ENCODE results near the gene ATP6V0E2.
"Not testable (repeated sequence)": the region's sequence is repeated elsewhere in the genome, so short reads cannot be mapped to it uniquely, and the experiment has no call there.

Gene ATP6V0E2

DNA sequence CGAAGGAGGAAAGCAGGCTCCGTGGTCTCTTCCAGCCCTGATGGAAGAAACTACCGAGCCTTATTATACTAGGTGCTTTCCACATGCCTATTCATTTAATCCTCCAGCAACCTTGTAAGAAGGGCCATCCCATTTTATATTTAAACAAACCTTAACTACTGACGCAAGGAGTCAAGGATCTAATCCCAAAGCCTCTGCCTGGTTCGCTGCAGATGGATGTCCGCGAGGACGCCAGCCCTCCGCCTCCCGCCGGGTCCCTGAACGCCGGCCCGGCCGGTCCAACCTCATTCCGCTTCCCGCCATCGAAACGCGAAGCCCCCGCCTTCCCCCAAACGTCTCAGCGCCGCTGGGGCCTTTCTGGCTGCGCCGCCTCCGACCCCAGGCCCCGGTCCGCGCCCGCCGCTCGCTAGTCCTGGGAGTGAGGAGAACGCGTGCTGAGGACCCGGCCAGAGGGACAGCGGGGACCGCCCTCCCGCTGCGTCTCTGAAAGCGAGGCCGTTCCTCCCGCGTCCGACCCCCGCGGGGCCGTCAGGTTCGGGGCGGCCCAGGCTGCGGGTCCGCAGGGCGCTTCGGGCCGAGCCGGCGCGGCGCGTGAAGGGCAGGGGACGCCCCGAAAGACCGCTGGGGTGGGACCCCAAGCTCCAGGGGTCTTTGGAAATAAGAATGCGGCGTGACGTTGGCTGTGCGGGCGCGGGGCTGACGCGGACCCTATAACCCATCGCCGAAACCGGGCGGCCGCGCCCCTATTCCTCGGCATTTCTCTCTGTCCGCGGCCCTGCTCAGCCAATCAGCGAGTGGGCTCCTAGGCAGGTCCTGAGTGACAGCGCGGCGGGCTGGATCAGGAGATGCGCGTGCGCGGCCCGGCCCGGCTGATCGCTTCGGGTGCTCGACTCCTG lies at the start of gene ATP6V0E2:
Gene ATP6V0E2, plus strand, starts transcription at position 896 of the 896 bp plus-strand sequence. CDS start 97 bp downstream, outside the sequence.
- peak; percentile 93 for DNase-seq

DNA sequence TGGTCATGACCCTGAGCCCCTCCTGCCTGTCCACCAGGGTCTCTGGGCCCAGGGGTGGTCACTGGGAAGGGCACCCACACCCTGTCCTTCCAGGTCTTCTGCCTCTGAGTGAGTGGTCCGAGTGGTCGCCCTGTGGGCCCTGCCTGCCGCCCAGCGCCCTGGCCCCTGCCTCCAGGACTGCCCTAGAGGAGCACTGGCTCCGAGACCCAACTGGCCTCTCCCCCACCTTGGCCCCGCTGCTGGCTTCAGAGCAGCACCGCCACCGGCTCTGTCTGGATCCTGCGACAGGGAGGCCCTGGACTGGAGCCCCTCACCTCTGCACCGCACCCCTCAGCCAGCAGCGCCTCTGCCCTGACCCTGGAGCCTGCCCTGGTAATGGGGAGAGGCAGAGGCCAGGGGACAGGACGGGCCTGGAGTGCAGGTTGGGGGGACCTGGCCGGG lies 49.4 kb upstream of the ATP6V0E2 start:
- DNase-seq = no peak

DNA sequence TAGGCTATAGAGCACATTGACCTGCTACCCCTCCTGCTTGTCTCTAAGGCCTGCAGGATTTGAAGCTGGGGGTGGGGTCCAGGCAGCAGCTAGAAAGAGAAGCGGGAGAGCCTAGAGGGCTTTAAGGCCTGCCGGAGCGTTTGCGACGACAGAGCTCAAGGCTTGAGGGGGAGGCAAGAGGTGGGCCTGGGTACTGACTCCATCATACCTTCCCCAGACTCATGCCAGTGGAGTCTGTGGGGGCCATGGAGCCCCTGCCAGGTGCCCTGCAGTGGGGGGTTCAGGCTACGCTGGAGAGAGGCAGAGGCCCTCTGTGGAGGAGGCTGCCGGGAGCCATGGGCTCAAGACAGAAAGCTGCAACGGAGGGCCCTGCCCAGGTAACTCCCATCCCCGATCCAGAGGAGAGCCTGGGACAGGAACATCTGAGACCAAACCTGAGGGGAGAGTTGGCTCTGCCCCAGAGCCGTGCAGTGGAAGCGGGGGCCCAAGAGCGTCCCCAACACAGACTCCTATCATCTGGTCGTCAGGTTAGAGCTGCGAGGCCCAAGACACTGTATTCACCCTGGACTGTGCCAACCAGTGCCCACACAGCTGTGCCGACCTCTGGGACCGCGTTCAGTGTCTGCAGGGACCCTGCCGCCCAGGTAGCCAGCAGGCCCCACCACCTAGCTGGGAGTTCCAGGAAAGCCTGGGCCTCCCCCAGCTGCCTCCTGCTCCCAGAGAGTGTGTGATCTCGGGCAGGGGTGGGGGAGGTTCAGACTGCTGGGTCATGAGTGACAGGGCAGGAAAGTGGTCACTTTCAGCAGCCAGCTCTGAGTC lies 48.8 kb upstream of the ATP6V0E2 start:
- no peak for DNase-seq

GRCh38 chr7:149825567-149826343 lies 48.0 kb upstream of the ATP6V0E2 start:
- DNase-seq = no peak

GRCh38 chr7:149826344-149827088 lies 47.3 kb upstream of the ATP6V0E2 start:
- no peak for DNase-seq

DNA sequence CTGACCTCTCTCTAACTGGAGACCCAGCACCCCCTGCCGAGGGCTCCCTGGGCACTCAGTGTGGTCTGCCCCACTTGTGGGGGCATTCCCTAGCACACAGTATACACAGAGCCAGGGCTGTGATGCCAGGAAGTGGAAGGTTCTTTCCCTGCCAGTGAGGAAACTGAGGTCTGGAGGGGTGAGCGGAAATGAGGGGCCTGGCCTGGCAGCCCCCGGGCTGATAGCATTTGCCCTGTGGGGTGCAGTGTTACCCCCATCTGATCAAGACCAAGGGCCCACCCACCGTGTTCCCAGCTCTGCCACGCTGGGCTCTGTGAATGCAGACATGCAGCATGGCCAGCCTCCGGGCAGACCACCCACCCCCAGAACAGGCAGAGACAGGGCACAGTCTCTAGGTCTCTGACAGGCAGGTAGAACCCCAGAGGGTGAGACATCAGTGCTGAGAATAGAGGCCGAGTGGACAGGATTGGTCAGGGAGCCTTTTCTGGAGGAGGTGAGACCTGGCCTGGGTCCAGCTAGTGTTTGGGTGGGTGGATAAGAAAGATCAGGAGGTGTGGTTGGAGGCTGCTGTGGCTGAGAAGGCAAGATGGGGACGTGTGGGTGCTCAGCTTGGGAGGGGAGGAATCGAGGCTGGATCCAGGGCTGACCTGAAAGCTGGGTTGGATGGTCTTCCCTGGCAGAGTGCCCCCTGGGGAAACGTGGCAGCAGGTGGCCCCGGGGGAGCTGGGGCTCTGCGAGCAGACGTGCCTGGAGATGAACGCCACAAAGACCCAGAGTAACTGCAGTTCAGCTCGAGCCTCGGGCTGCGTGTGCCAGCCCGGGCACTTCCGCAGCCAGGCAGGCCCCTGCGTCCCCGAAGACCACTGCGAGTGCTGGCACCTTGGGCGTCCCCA lies 46.4 kb upstream of the ATP6V0E2 start:
- no peak for DNase-seq

DNA sequence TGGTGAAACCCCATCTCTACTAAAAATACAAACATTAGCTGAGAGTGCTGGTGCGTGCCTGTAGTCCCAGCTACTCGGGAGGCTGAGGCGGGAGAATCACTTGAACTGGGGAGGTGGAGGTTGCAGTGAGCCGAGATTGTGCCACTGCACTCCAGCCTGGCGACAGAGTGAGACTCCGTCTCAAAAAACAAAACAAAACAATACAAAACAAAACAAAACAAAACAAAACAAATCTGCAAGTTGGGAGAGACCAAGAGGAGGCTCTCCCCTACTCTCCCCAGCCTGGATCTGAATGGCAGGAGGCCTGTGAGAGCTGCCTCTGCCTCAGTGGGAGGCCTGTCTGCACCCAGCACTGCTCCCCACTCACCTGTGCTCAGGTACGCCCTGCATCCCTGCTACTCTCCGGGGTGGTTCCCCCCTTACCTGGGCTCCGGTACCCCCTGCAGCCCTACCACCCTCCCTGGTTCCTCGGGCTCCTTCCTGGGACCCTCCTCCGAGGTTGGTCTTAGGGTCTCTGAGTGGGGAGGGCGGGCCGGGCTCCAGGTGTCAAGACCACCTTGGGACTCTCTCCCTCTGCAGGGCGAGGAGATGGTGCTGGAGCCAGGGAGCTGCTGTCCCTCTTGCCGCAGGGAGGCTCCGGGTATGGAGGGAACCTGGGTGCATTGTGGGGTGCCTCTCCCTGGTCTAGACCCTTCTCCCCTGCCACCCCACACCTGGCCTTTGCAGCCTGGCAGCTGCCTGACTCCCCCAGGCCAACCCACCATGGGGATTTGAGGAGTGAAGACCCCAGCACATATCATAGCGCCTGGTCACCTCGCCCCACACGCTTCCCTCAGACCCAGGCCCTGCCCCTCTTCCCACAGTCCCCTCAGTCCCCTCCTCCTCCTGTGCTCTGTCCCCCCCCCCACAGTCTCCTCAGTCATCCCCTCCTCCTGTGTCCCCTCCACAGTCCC lies 45.1 kb upstream of the ATP6V0E2 start:
- no peak for DNase-seq

DNA sequence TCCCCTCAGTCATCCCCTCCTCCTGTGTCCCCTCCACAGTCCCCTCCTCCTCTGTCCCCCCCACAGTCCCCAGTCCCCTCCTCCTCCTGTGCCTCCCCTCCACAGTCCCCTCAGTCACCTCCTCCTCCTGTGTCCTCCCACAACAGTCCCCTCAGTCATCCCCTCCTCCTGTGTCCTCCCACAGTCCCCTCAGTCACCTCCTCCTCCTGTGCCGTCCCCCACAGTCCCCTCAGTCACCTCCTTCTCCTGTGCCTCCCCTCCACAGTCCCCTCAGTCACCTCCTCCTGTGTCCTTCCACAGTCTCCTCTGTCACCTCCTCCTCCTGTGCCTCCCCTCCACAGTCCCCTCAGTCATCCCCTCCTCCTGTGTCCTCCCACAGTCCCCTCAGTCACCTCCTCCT lies 43.2 kb upstream of the ATP6V0E2 start:
- not testable (repeated sequence) for DNase-seq

- no peak for DNase-seq
Measured at GRCh38 chr7:149830997-149831740, 42.6 kb upstream of the ATP6V0E2 start.

GRCh38 chr7:149831741-149832219 lies 42.0 kb upstream of the ATP6V0E2 start:
- no peak for DNase-seq

DNA sequence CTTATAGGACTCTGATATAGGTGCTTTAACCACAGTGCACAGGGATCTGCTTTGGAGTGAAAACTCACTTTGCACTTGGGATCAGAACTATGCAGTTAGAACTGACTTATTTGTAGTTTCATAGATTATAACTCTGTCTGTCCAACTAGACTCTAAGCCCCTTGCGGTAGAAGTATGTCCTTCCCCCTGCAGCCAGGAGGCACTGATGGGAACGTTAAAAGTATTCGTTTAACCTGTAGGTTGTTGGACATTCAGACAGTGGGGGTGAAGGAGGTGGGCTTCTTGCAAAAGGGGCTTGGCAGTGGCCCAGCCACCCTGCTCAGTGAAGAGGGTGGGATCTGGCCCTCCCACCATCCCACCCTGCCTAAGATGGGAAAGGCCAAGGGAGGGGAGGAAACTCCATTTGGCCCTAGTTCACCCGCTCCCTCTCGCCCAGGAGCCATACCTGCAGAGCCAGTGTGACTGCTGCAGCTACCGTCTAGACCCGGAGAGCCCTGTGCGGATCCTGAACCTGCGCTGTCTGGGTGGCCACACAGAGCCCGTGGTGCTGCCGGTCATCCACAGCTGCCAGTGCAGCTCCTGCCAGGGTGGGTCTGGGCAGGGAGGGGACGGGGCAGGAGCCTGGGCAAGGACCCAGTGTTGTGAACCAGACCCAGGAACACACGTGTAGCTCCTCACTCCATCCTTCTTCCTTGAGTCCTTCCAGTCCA lies 41.3 kb upstream of the ATP6V0E2 start:
- DNase-seq = no peak

DNA sequence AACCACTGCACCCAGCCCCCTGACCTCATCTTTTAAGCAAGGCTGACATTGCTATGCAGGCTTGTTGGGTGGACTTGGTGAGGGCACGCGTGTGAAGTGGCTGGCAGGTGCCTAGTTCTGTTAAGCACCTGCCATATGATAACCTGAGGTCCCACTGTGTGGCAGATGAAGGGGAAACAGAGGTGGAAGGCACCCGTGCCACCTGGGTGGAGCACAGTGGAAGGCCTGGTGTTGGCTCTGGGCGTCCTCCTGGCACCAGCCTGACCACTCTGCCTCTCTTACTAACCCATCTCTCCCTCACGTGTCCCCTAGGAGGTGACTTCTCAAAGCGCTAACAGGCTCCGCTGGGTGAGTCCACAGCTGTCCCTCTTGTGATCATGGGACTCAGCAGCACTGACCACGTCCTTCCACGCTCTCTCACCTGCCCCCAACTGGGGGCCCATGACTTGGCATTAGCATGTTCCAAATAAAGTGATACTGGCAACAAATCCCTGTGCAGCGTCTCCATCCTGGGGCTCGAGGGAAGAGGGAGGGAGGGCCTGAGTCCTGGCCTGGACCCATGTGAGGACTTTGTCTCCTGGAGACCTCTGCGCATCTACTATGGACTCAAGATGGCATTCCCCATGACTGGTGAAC lies 40.2 kb upstream of the ATP6V0E2 start:
- no peak for DNase-seq

GRCh38 chr7:149834601-149835000 lies 39.2 kb upstream of the ATP6V0E2 start:
- no peak for DNase-seq

- no peak for DNase-seq
Measured at GRCh38 chr7:149836434-149836833, 37.3 kb upstream of the ATP6V0E2 start.

DNA sequence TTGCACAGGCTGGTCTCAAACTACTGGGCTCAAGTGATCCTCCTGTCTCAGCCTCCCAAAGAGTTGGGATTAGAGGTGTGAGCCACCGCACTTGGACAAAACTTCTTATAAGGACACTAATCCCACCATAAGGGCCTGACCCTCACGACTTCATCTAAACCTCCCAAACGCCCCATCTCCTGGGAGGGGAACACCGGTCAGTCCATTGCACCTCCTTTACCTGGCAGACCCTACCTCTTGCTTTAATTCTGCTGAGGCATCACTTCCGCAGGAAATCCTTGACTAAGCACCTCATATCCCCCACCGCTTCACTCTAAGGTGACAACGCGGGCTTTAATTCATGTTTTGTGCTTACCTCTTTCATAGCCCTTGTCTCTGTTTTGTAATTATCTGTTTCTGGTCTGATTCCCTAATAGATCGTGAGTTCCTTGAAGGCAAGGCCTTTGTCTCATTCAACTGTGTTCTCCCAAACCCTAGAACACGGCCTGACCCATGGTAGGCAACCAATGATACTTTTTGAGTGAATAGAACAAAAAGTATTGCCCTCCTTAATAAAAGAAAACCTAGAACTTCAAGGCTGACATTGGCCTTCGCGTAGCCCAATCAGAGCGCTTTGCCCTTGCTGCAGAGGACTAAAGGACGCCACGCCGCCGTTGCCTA lies 36.1 kb upstream of the ATP6V0E2 start:
- no peak for DNase-seq

GRCh38 chr7:149838224-149838991 lies 35.4 kb upstream of the ATP6V0E2 start, which contains the start of gene ZNF862:
TSS of gene ZNF862 (plus strand) at chr7:149838375. CDS start at chr7:149838612, 237 bp downstream.
- DNase-seq = peak; percentile 95 to 96
